ENCODE data around the gene MTG2. TPM values are rescaled to one million over a fixed set of nuclear protein-coding genes. Genes with fewer than 3 reads are reported as not detected.

Gene MTG2
- total and polyA plus RNA-seq, 2 experiments from 2014 or later: 11.3 to 11.7 TPM

- H3K27ac Mint-ChIP-seq: no peak overlapping the region
- H3K79me2 ChIP-seq (replicated peaks; ENCODE audit: insufficient read depth): peaks cover 40% of the 10 kb centered on the region
Measured at GRCh38 chr20:62137478-62138203, 45.2 kb upstream of the MTG2 start.

GRCh38 chr20:62138204-62138543 is 44.7 kb upstream of the MTG2 start:
- H3K9me2 ChIP-seq (ENCODE audit: insufficient read depth): no peaks in the 10 kb centered on the region
- no peak for ATAC-seq
- H3K36me3 Mint-ChIP-seq (ENCODE audit: low read depth): peaks cover 88% of the 10 kb centered on the region
- H3K4me3 ChIP-seq: no peak overlapping the region
- peaks cover 17% of the 10 kb centered on the region for H3K27me3 Mint-ChIP-seq (ENCODE audit: insufficient read depth, low read depth, poor library complexity)
- H3K79me2 ChIP-seq (replicated peaks; ENCODE audit: insufficient read depth): peaks cover 42% of the 10 kb centered on the region
- no peak overlapping the region for H3K27ac Mint-ChIP-seq
- H3K9me3 Mint-ChIP-seq: no peaks in the 10 kb centered on the region
- no peak overlapping the region for H3K4me3 Mint-ChIP-seq
- H3K27ac ChIP-seq (ENCODE audit: low read depth): peak overlapping the region; percentile 45; the same call in 1 of the 2 replicates
- peaks cover 55% of the 10 kb centered on the region for H3K36me3 ChIP-seq (ENCODE audit: insufficient read depth)
- peaks cover 58% of the 10 kb centered on the region for H4K20me1 ChIP-seq (replicated peaks; ENCODE audit: insufficient read depth)
- no peak overlapping the region for H3K4me2 ChIP-seq
- TF ChIP-seq CREB1 (CRISPR knock-in tag; IDR thresholded peaks at IDR 0.05; ENCODE audit: low read depth) (no peak), REST (IDR thresholded peaks at IDR 0.05; ENCODE audit: unreplicated experiment) (no peak), CTCF (conservative IDR thresholded peaks at IDR 0.05; ENCODE audit: low read depth in 2 of 2) (no peak), EZH2phosphoT487 (IDR thresholded peaks at IDR 0.05; ENCODE audit: unreplicated experiment) (no peak), EZH2 (IDR thresholded peaks at IDR 0.05; ENCODE audit: low read depth, unreplicated experiment) (no peak), JUNB (IDR thresholded peaks at IDR 0.05; ENCODE audit: unreplicated experiment) (no peak), ETS1 (IDR thresholded peaks at IDR 0.05) (no peak)
- no peak overlapping the region for H2AFZ ChIP-seq
- DNase-seq (ENCODE audit: low spot score): no peak
- H3K4me1 ChIP-seq (ENCODE audit: insufficient read depth): no peaks in the 10 kb centered on the region; the same call in 1 of the 2 replicates
- peaks cover 13% of the 10 kb centered on the region; the same call in 2 of the 3 replicates for H3K4me1 Mint-ChIP-seq
- no peaks in the 10 kb centered on the region for H3K27me3 ChIP-seq (ENCODE audit: insufficient read depth)
- H3F3A ChIP-seq (replicated peaks; ENCODE audit: low read depth): peaks cover 35% of the 10 kb centered on the region

More at GRCh38 chr20:62137478-62138203, 45.2 kb upstream of the MTG2 start:
- TF ChIP-seq CTCF (conservative IDR thresholded peaks at IDR 0.05; ENCODE audit: low read depth in 2 of 2): no peak
- TF ChIP-seq EZH2 (IDR thresholded peaks at IDR 0.05; ENCODE audit: low read depth, unreplicated experiment): no peak
- no peak for TF ChIP-seq NANOG (IDR thresholded peaks at IDR 0.05; ENCODE audit: borderline replicate concordance)
- H3K4me3 Mint-ChIP-seq: no peak overlapping the region
- Histone ChIP-seq H3K27me3 (ENCODE audit: insufficient read depth) (no peaks in the 10 kb centered on the region), H4K20me1 (replicated peaks; ENCODE audit: insufficient read depth) (peaks cover 58% of the 10 kb centered on the region), H3K27ac (ENCODE audit: low read depth) (peak overlapping the region; percentile 5; the same call in 1 of the 2 replicates), H3K4me1 (ENCODE audit: insufficient read depth) (no peaks in the 10 kb centered on the region; the same call in 1 of the 2 replicates), H3K36me3 (ENCODE audit: insufficient read depth) (peaks cover 55% of the 10 kb centered on the region), H2AFZ (no peak overlapping the region), H3F3A (replicated peaks; ENCODE audit: low read depth) (peaks cover 35% of the 10 kb centered on the region), H3K4me3 (no peak overlapping the region), H3K4me2 (no peak overlapping the region), H3K9me2 (ENCODE audit: insufficient read depth) (no peaks in the 10 kb centered on the region)
- peaks cover 13% of the 10 kb centered on the region; the same call in 2 of the 3 replicates for H3K4me1 Mint-ChIP-seq
- DNase-seq (ENCODE audit: low spot score) (no peak), ATAC-seq (no peak)
- H3K9me3 Mint-ChIP-seq: no peaks in the 10 kb centered on the region
- H3K27me3 Mint-ChIP-seq (ENCODE audit: insufficient read depth, low read depth, poor library complexity): peaks cover 17% of the 10 kb centered on the region
- H3K36me3 Mint-ChIP-seq (ENCODE audit: low read depth): peaks cover 91% of the 10 kb centered on the region

All from GM23338 (cell line).